ENCODE measurements around the gene RASL10B.

DNA sequence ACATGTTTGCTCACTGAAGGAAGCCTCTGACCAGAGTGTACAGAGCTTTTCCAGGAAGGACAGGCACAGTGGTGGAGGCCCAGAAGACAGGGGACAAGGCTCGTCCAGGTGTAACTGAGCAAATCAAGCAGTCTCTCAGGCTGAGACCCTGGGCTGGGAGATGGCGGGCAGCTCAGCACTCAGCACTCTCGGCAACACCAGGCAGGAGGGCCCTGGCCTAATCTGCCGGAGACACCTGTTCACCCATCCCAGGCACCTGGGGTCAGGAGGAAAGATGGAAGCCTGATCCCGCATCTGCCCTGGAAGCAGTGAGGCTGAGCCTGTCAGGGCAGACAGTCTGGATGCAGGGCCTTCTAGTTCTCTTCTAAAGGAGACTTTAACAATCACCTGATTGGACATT is 4.8 kb downstream of the RASL10B start:
- TF ChIP-seq, protein P1, sequence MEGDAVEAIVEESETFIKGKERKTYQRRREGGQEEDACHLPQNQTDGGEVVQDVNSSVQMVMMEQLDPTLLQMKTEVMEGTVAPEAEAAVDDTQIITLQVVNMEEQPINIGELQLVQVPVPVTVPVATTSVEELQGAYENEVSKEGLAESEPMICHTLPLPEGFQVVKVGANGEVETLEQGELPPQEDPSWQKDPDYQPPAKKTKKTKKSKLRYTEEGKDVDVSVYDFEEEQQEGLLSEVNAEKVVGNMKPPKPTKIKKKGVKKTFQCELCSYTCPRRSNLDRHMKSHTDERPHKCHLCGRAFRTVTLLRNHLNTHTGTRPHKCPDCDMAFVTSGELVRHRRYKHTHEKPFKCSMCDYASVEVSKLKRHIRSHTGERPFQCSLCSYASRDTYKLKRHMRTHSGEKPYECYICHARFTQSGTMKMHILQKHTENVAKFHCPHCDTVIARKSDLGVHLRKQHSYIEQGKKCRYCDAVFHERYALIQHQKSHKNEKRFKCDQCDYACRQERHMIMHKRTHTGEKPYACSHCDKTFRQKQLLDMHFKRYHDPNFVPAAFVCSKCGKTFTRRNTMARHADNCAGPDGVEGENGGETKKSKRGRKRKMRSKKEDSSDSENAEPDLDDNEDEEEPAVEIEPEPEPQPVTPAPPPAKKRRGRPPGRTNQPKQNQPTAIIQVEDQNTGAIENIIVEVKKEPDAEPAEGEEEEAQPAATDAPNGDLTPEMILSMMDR (conservative IDR thresholded peaks at IDR 0.05; ENCODE audit: low read length): no peak
- no peak for TF ChIP-seq EZH2phosphoT487 (IDR thresholded peaks at IDR 0.05; ENCODE audit: borderline replicate concordance, low read depth, low read length)

All from OCI-LY7 (cell line).